Panc1 (cell line): ENCODE measurements around the gene FBLIM1. TPM values are rescaled to one million over a fixed set of nuclear protein-coding genes. Genes with fewer than 3 reads are reported as not detected.
A peak's percentile ranks its signal among the peaks of the same experiment; 100 is the strongest.

ENCODE experiments used
- ATAC-seq: fragments of 200-7000 bp; cut with Tn5 transposase; 2 replicates; pipeline ENCODE4 v1.9.1; 2020; ENCODE audit warnings: mild to moderate bottlenecking, moderate library complexity
- BruUV-seq: library from RNA; stranded (reverse); fragments of 400-500 nt; replicated peaks from 2 replicates; lab custom pipeline; 2021; lab: Mats Ljungman, UMichigan
- CTCF ChIA-PET: fragments of 300-600 bp; sonication (Branson Sonifier 250); formaldehyde crosslinking; loops from one replicate; lab custom pipeline; 2022; ENCODE audit warnings: antibody characterized with exemption; lab: Charles Lee
- POLR2A ChIA-PET: fragments of 300-600 bp; sonication (Branson Sonifier 250); formaldehyde crosslinking; loops from one replicate; lab custom pipeline; 2022; ENCODE audit warnings: antibody characterized with exemption; lab: Charles Lee
- DNase-seq: peaks from one replicate; pipeline ENCODE4 v3.0.0-alpha.2; 2010; ENCODE audit warnings: low read depth, low spot score
- H3K27ac ChIP-seq: 2 replicates; pipeline ENCODE4 v1.5.1; 2011; ENCODE audit warnings: mild to moderate bottlenecking, low read length, inconsistent platforms
- H3K27me3 ChIP-seq: fragments of 200-500 bp; sonication (Bioruptor generic); 2 replicates; pipeline ENCODE4 v1.6.0; 2014; ENCODE audit warnings: low read length, inconsistent platforms; ENCODE audit not compliant: control insufficient read depth, insufficient read depth
- H3K36me3 ChIP-seq: fragments of 200-500 bp; sonication (Bioruptor generic); 2 replicates; pipeline ENCODE4 v1.5.1; 2014; ENCODE audit warnings: inconsistent platforms, mild to moderate bottlenecking, low read length, moderate library complexity; ENCODE audit not compliant: control insufficient read depth, insufficient read depth
- H3K4me1 ChIP-seq: 2 replicates; pipeline ENCODE4 v1.5.1; 2011; ENCODE audit warnings: inconsistent platforms, mild to moderate bottlenecking, low read length, moderate library complexity; ENCODE audit not compliant: control insufficient read depth, insufficient read depth
- H3K4me3 ChIP-seq, 2 experiments: 2 replicates each; pipeline ENCODE4 v1.5.1; 2011 to 2012; ENCODE audit warnings: low read depth in 2 of 2, low read length in 2 of 2, mild to moderate bottlenecking in 2 of 2, inconsistent platforms in 1 of 2, moderate library complexity in 1 of 2
- H3K9me3 ChIP-seq: fragments of 200-500 bp; sonication (Bioruptor generic); 2 replicates; pipeline ENCODE4 v1.5.1; 2014; ENCODE audit warnings: low read depth, mild to moderate bottlenecking, inconsistent platforms, low read length, moderate library complexity; ENCODE audit not compliant: control insufficient read depth, insufficient read depth
- POLR2AphosphoS5 ChIP-seq: IDR thresholded peaks from 2 replicates; pipeline ENCODE4 v1.6.1; 2012; ENCODE audit warnings: mild to moderate bottlenecking, low read depth, low read length, moderate library complexity
- SIN3A ChIP-seq: IDR thresholded peaks from 2 replicates; pipeline ENCODE4 v1.6.1; 2012; ENCODE audit warnings: low read depth, mild to moderate bottlenecking, low read length, moderate library complexity, borderline replicate concordance; ENCODE audit not compliant: insufficient read depth
- TCF7L2 ChIP-seq: IDR thresholded peaks from 2 replicates; pipeline ENCODE4 v1.6.1; 2011; ENCODE audit warnings: mild to moderate bottlenecking, low read depth, low read length, inconsistent platforms
- in situ Hi-C: cut with HindIII; loops from 2 replicates; pipeline ENCODE4 v1.10.0; 2016; ENCODE audit warnings: low sequenced_read_pairs, low pct_unique_long_range_greater_than_20kb
- intact Hi-C: fragments of 100-400 bp; cut with micrococcal nuclease; formaldehyde crosslinking; loops from one replicate; pipeline ENCODE4 v1.10.0; 2022; ENCODE audit not compliant: unreplicated experiment
- total RNA-seq: library from RNA; stranded (reverse); gene quantifications from one replicate; pipeline ENCODE4 v1.2.1, GENCODE V29; 2021; ENCODE audit not compliant: unreplicated experiment
- TF ChIP-seq, protein P1 (sequence below), 2 experiments: IDR thresholded peaks; 2 replicates each; pipeline ENCODE4 v1.6.1; 2011 to 2012; ENCODE audit warnings: low read depth in 2 of 2, control low read depth in 1 of 2, low read length in 1 of 2, mild to moderate bottlenecking in 1 of 2, moderate library complexity in 1 of 2; ENCODE audit not compliant: insufficient read depth in 1 of 2
- TF ChIP-seq, protein P2 (sequence below): fragments of 450-650 bp; IDR thresholded peaks from 2 replicates; pipeline ENCODE4 v1.5.1; 2017; ENCODE audit warnings: mild to moderate bottlenecking

Gene FBLIM1
- total RNA-seq, 1 experiment from 2014 or later, result 4.3 TPM

DNA sequence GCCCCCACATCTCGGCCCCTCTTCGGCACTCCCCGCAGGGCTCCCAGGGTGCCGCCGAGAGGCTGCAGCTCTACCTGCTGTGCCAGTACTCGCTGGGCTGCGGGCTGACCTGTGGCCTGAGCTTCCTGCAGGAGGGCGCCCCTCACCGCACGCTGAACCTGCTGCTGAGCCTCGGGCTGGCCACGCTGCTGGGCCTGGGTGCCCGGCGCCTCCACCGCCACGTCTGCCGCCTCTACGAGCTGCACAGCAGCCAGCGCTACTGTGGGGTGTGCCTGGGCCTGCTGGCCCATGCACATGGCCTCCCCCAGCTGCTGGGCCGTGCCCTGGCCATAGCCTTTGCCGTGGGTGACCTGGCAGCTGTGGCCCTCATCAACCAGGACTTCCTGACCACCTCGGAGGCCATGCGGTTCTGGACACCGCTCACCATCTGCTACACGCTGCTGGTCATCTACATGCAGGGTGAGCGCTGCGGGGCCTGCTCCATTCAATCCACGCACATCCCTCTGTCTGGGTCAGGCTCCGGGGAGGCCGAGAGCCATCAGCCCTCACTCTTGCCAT lies 14.4 kb upstream of the FBLIM1 start:
- BruUV-seq, result no TSS peak
- H3K36me3 ChIP-seq, result no peaks in the 10 kb centered on the region
- peaks cover 12% of the 10 kb centered on the region for H3K4me1 ChIP-seq
- CTCF ChIA-PET, result no interaction called here
- TF ChIP-seq, protein P1, sequence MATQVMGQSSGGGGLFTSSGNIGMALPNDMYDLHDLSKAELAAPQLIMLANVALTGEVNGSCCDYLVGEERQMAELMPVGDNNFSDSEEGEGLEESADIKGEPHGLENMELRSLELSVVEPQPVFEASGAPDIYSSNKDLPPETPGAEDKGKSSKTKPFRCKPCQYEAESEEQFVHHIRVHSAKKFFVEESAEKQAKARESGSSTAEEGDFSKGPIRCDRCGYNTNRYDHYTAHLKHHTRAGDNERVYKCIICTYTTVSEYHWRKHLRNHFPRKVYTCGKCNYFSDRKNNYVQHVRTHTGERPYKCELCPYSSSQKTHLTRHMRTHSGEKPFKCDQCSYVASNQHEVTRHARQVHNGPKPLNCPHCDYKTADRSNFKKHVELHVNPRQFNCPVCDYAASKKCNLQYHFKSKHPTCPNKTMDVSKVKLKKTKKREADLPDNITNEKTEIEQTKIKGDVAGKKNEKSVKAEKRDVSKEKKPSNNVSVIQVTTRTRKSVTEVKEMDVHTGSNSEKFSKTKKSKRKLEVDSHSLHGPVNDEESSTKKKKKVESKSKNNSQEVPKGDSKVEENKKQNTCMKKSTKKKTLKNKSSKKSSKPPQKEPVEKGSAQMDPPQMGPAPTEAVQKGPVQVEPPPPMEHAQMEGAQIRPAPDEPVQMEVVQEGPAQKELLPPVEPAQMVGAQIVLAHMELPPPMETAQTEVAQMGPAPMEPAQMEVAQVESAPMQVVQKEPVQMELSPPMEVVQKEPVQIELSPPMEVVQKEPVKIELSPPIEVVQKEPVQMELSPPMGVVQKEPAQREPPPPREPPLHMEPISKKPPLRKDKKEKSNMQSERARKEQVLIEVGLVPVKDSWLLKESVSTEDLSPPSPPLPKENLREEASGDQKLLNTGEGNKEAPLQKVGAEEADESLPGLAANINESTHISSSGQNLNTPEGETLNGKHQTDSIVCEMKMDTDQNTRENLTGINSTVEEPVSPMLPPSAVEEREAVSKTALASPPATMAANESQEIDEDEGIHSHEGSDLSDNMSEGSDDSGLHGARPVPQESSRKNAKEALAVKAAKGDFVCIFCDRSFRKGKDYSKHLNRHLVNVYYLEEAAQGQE (IDR thresholded peaks at IDR 0.05; ENCODE audit: insufficient read depth in 1 of 2, low read depth in 2 of 2, low read length in 1 of 2), result no peak
- TF ChIP-seq, protein P2, sequence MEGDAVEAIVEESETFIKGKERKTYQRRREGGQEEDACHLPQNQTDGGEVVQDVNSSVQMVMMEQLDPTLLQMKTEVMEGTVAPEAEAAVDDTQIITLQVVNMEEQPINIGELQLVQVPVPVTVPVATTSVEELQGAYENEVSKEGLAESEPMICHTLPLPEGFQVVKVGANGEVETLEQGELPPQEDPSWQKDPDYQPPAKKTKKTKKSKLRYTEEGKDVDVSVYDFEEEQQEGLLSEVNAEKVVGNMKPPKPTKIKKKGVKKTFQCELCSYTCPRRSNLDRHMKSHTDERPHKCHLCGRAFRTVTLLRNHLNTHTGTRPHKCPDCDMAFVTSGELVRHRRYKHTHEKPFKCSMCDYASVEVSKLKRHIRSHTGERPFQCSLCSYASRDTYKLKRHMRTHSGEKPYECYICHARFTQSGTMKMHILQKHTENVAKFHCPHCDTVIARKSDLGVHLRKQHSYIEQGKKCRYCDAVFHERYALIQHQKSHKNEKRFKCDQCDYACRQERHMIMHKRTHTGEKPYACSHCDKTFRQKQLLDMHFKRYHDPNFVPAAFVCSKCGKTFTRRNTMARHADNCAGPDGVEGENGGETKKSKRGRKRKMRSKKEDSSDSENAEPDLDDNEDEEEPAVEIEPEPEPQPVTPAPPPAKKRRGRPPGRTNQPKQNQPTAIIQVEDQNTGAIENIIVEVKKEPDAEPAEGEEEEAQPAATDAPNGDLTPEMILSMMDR, result no peak
- TF ChIP-seq POLR2AphosphoS5 (no peak), TCF7L2 (no peak), SIN3A (no peak)
- no peaks in the 10 kb centered on the region for H3K9me3 ChIP-seq
- POLR2A ChIA-PET, result no interaction called here
- H3K4me3 ChIP-seq, result no peak overlapping the region
- H3K27ac ChIP-seq, result no peak overlapping the region
- intact Hi-C loops (loop anchor here (10.0 kb wide), 1 partner anchor 129 kb away; the partner anchor contains the start of gene DDI2), in situ Hi-C loops (no loop called here)
- no peaks in the 10 kb centered on the region for H3K27me3 ChIP-seq
- no peak for ATAC-seq
- DNase-seq, result no peak

DNA sequence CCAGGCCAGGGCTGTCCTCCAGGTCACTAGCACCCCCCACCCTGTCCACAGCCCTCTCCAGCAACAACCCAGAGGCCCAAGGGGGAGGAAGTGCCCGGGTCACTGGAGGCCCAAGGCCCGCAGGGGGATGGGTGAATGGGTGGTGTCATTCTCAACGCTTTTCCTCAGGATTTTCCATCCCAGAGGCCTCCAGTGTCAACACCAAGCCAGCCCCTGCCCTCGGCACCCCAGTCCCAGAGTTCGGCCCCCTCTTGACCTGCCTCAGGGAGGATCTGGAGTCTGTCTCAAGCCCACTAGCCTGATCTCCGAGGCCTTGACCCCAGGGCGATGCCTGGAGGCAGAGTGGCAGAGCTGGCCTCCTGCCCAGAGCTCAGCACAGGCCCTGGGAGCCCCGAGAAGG lies 11.2 kb upstream of the FBLIM1 start:
- TF ChIP-seq TCF7L2 (no peak), POLR2AphosphoS5 (no peak), SIN3A (no peak)
- TF ChIP-seq, protein P2, result no peak
- TF ChIP-seq, protein P1 (IDR thresholded peaks at IDR 0.05; ENCODE audit: insufficient read depth in 1 of 2, low read depth in 2 of 2, low read length in 1 of 2), result no peak
- CTCF ChIA-PET, result no interaction called here
- no TSS peak for BruUV-seq
- peak overlapping the region; percentile 51; the same call in 1 of the 2 replicates for H3K27ac ChIP-seq
- H3K4me3 ChIP-seq, result no peak overlapping the region
- intact Hi-C loops (loop anchor here (10.0 kb wide), 1 partner anchor 133 kb away; the partner anchor contains the start of gene DDI2), in situ Hi-C loops (no loop called here)
- no peak for ATAC-seq
- no peaks in the 10 kb centered on the region for H3K27me3 ChIP-seq
- POLR2A ChIA-PET, result no interaction called here
- DNase-seq, result no peak
- peaks cover 15% of the 10 kb centered on the region for H3K4me1 ChIP-seq
- H3K36me3 ChIP-seq, result no peaks in the 10 kb centered on the region
- H3K9me3 ChIP-seq, result no peaks in the 10 kb centered on the region
